HK-2 (cell line): ENCODE data around the gene KCNQ1OT1.

Experiments
- DNase-seq: peaks from one replicate; pipeline ENCODE4 v3.0.0-alpha.2; 2018; ENCODE audit not compliant: unreplicated experiment

KCNQ1OT1 gene

GRCh38 chr11:2582351-2582945 is 117.3 kb downstream of the KCNQ1OT1 start:
- DNase-seq: no peak

- DNase-seq: no peak
These were observed 117.9 kb downstream of the KCNQ1OT1 start for GRCh38 chr11:2581931-2582350.

- no peak for DNase-seq
These were observed 118.5 kb downstream of the KCNQ1OT1 start for GRCh38 chr11:2581151-2581930.

- DNase-seq: no peak
These were observed 119.2 kb downstream of the KCNQ1OT1 start for GRCh38 chr11:2580571-2581001.

- DNase-seq: no peak
These were observed 119.8 kb downstream of the KCNQ1OT1 start for GRCh38 chr11:2580061-2580421.

GRCh38 chr11:2579315-2580060 is 120.3 kb downstream of the KCNQ1OT1 start:
- DNase-seq: no peak

- no peak for DNase-seq
These were observed 120.9 kb downstream of the KCNQ1OT1 start for GRCh38 chr11:2578929-2579270.

- no peak for DNase-seq
These were observed 121.5 kb downstream of the KCNQ1OT1 start for GRCh38 chr11:2577991-2578928.

- DNase-seq: no peak
These were observed 122.5 kb downstream of the KCNQ1OT1 start for GRCh38 chr11:2577031-2577990.

GRCh38 chr11:2576549-2576948 is 123.2 kb downstream of the KCNQ1OT1 start:
- no peak for DNase-seq

GRCh38 chr11:2576111-2576510 is 123.7 kb downstream of the KCNQ1OT1 start:
- DNase-seq: no peak

GRCh38 chr11:2575591-2576051 is 124.2 kb downstream of the KCNQ1OT1 start:
- no peak for DNase-seq

GRCh38 chr11:2574553-2575535 is 125.0 kb downstream of the KCNQ1OT1 start:
- no peak for DNase-seq

- no peak for DNase-seq
These were observed 125.7 kb downstream of the KCNQ1OT1 start for GRCh38 chr11:2574043-2574552.

- DNase-seq: no peak
These were observed 126.4 kb downstream of the KCNQ1OT1 start for GRCh38 chr11:2573240-2574042.

- DNase-seq: no peak
These were observed 127.1 kb downstream of the KCNQ1OT1 start for GRCh38 chr11:2572491-2573239.

- DNase-seq: no peak
These were observed 128.1 kb downstream of the KCNQ1OT1 start for GRCh38 chr11:2571598-2572281.
